ENCODE data around the gene HBE1.

The HBE1 gene

GRCh38 chr11:5232176-5232575 is 37.6 kb downstream of the HBE1 start:
- no peak for DNase-seq

- no peak for DNase-seq
Measured at GRCh38 chr11:5231111-5231510, 38.6 kb downstream of the HBE1 start.

GRCh38 chr11:5230266-5230665 is 39.5 kb downstream of the HBE1 start:
- no peak for DNase-seq

- DNase-seq = no peak
Measured at GRCh38 chr11:5229796-5230195, 39.9 kb downstream of the HBE1 start.

- DNase-seq = no peak
Measured at GRCh38 chr11:5229356-5229755, 40.4 kb downstream of the HBE1 start.

- no peak for DNase-seq
Measured at GRCh38 chr11:5228124-5228523, 41.6 kb downstream of the HBE1 start.

- no peak for DNase-seq
Measured at GRCh38 chr11:5227681-5228080, 42.1 kb downstream of the HBE1 start.

GRCh38 chr11:5226732-5227310 is 42.9 kb downstream of the HBE1 start, which contains the start of gene HBB:
TSS of gene HBB (minus strand) at chr11:5227071. CDS start at chr11:5227021, 50 bp downstream.
- DNase-seq = no peak

- DNase-seq = no peak
Measured at GRCh38 chr11:5225480-5225871, 44.3 kb downstream of the HBE1 start.

- DNase-seq = no peak
Measured at GRCh38 chr11:5224538-5225479, 44.9 kb downstream of the HBE1 start.

GRCh38 chr11:5223686-5224085 is 46.1 kb downstream of the HBE1 start:
- no peak for DNase-seq

- no peak for DNase-seq
Measured at GRCh38 chr11:5223146-5223545, 46.6 kb downstream of the HBE1 start.
